ENCODE measurements around the gene CCDC6. TPM values are rescaled to one million over a fixed set of nuclear protein-coding genes. Genes with fewer than 3 reads are reported as not detected.

CCDC6 gene
- total RNA-seq, 1 donor from 2014 or later: 23.4 TPM

- TF ChIP-seq, protein P1, sequence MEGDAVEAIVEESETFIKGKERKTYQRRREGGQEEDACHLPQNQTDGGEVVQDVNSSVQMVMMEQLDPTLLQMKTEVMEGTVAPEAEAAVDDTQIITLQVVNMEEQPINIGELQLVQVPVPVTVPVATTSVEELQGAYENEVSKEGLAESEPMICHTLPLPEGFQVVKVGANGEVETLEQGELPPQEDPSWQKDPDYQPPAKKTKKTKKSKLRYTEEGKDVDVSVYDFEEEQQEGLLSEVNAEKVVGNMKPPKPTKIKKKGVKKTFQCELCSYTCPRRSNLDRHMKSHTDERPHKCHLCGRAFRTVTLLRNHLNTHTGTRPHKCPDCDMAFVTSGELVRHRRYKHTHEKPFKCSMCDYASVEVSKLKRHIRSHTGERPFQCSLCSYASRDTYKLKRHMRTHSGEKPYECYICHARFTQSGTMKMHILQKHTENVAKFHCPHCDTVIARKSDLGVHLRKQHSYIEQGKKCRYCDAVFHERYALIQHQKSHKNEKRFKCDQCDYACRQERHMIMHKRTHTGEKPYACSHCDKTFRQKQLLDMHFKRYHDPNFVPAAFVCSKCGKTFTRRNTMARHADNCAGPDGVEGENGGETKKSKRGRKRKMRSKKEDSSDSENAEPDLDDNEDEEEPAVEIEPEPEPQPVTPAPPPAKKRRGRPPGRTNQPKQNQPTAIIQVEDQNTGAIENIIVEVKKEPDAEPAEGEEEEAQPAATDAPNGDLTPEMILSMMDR (conservative IDR thresholded peaks at IDR 0.05; ENCODE audit: low read depth, low read length): no peak
- H3K4me3 ChIP-seq (ENCODE audit: low read depth, low read length): no peak overlapping the region
- DNase-seq (ENCODE audit: low read depth): no peak
These were observed 143.9 kb downstream of the CCDC6 start for GRCh38 chr10:59762505-59762904.

- no peak overlapping the region for H3K4me3 ChIP-seq (ENCODE audit: low read depth, low read length)
- no peak for DNase-seq (ENCODE audit: low read depth)
- TF ChIP-seq, protein P1 (conservative IDR thresholded peaks at IDR 0.05; ENCODE audit: low read depth, low read length): no peak
These were observed 148.4 kb downstream of the CCDC6 start for GRCh38 chr10:59757966-59758365.

DNA sequence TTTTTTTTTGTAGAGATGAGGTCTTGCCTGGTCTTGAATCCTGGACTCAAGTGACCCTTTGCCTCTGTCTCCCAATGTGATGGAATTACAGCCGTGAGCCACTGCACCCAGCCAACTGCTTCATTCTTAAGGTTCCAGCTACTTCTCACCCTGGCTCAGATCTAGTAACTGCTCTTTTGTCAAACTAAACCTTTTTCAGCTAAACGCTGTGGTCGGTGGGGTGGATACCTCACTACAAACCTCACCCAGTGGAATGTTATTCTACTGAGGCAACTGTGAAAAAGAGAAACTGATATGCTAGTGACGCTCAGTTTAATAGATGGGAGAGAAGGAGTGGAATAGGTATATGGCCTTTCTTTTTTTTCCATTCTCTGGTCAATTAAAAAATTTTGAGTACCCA, 151.4 kb downstream of the CCDC6 start:
- TF ChIP-seq, protein P1 (conservative IDR thresholded peaks at IDR 0.05; ENCODE audit: low read depth, low read length): no peak
- no peak overlapping the region for H3K4me3 ChIP-seq (ENCODE audit: low read depth, low read length)
- DNase-seq (ENCODE audit: low read depth): no peak

GRCh38 chr10:59753267-59753666, 153.1 kb downstream of the CCDC6 start, which contains the start of gene MRLN:
Gene MRLN (minus strand): TSS chr10:59753455.
- no peak within 1 kb of the TSS for H3K4me3 ChIP-seq (ENCODE audit: low read depth, low read length)
- TF ChIP-seq, protein P1 (conservative IDR thresholded peaks at IDR 0.05; ENCODE audit: low read depth, low read length): no peak
- DNase-seq (ENCODE audit: low read depth): no peak

- H3K4me3 ChIP-seq (ENCODE audit: low read depth, low read length): no peak overlapping the region
- no peak for DNase-seq (ENCODE audit: low read depth)
- TF ChIP-seq, protein P1 (conservative IDR thresholded peaks at IDR 0.05; ENCODE audit: low read depth, low read length): no peak
These were observed 153.9 kb downstream of the CCDC6 start for GRCh38 chr10:59752278-59752940.

- DNase-seq (ENCODE audit: low read depth): no peak
- TF ChIP-seq, protein P1 (conservative IDR thresholded peaks at IDR 0.05; ENCODE audit: low read depth, low read length): no peak
- H3K4me3 ChIP-seq (ENCODE audit: low read depth, low read length): no peak overlapping the region
These were observed 156.0 kb downstream of the CCDC6 start for GRCh38 chr10:59750155-59750945.

Data from epithelial cell of proximal tubule (primary cell).